Stimulated activated CD4-positive, alpha-beta T cell treated with anti-CD3 and anti-CD28 coated beads, Interleukin-4, amount 100 ng/mL, for 4 hours (primary cell): ENCODE data around the gene ANKRD16.
"Not testable (repeated sequence)": the region's sequence is repeated elsewhere in the genome, so short reads cannot be mapped to it uniquely, and the experiment has no call there.

Experiments used
- DNase-seq, 2 experiments: peaks; one replicate each; pipeline ENCODE4 v3.0.0-alpha.2; 2020

Gene ANKRD16

GRCh38 chr10:5871596-5871995 is 18.1 kb downstream of the ANKRD16 start:
- no peak for DNase-seq

- no peak for DNase-seq
Observed at GRCh38 chr10:5869156-5869555, 20.5 kb downstream of the ANKRD16 start.

GRCh38 chr10:5868383-5868782 is 21.3 kb downstream of the ANKRD16 start:
- not testable (repeated sequence) for DNase-seq

GRCh38 chr10:5867091-5867615 is 22.5 kb downstream of the ANKRD16 start:
- DNase-seq, result not testable (repeated sequence)

- DNase-seq, result not testable (repeated sequence)
Observed at GRCh38 chr10:5866451-5867081, 23.1 kb downstream of the ANKRD16 start.

GRCh38 chr10:5862981-5863685 is 26.6 kb downstream of the ANKRD16 start:
- not testable (repeated sequence) for DNase-seq

- DNase-seq, result no peak
Observed at GRCh38 chr10:5862360-5862961, 27.2 kb downstream of the ANKRD16 start.

GRCh38 chr10:5860066-5860465 is 29.6 kb downstream of the ANKRD16 start:
- DNase-seq, result no peak

- DNase-seq, result no peak
Observed at GRCh38 chr10:5858811-5859210, 30.9 kb downstream of the ANKRD16 start.

GRCh38 chr10:5856701-5857004 is 33.0 kb downstream of the ANKRD16 start:
- no peak for DNase-seq

GRCh38 chr10:5855979-5856700 is 33.6 kb downstream of the ANKRD16 start:
- no peak for DNase-seq

- DNase-seq, result no peak
Observed at GRCh38 chr10:5854131-5854475, 35.6 kb downstream of the ANKRD16 start.

GRCh38 chr10:5846667-5847066 is 43.0 kb downstream of the ANKRD16 start:
- not testable (repeated sequence) for DNase-seq

- no peak for DNase-seq
Observed at GRCh38 chr10:5844345-5845055, 45.2 kb downstream of the ANKRD16 start.

GRCh38 chr10:5843686-5844344 is 45.9 kb downstream of the ANKRD16 start:
- DNase-seq, result no peak

- DNase-seq, result no peak
Observed at GRCh38 chr10:5841965-5842364, 47.7 kb downstream of the ANKRD16 start.

- DNase-seq, result no peak
Observed at GRCh38 chr10:5840314-5841307, 49.1 kb downstream of the ANKRD16 start.

GRCh38 chr10:5836181-5836580 is 53.5 kb downstream of the ANKRD16 start:
- DNase-seq, result not testable (repeated sequence)

GRCh38 chr10:5835446-5836095 is 54.1 kb downstream of the ANKRD16 start:
- DNase-seq, result no peak

- DNase-seq, result no peak
Observed at GRCh38 chr10:5833814-5834213, 55.9 kb downstream of the ANKRD16 start.
